HG02973 (cell line): Measurements from ENCODE around the gene SNX5.
"Not testable (repeated sequence)": the region's sequence is repeated elsewhere in the genome, so short reads cannot be mapped to it uniquely, and the experiment has no call there.

Source experiments
- ATAC-seq: cut with Tn5 transposase; IDR thresholded peaks from one replicate; pipeline ENCODE4 v1.9.1; 2021; ENCODE audit warnings: moderate library complexity; ENCODE audit not compliant: unreplicated experiment

SNX5 gene

GRCh38 chr20:17960927-17961586, 7.5 kb downstream of the SNX5 start:
- no peak for ATAC-seq

GRCh38 chr20:17960400-17960885, 8.2 kb downstream of the SNX5 start:
- ATAC-seq: not testable (repeated sequence)

GRCh38 chr20:17959257-17959627, 9.4 kb downstream of the SNX5 start:
- no peak for ATAC-seq

GRCh38 chr20:17958373-17959256, 10.0 kb downstream of the SNX5 start:
- no peak for ATAC-seq

- ATAC-seq: no peak
These were observed 10.9 kb downstream of the SNX5 start for GRCh38 chr20:17957505-17958363.

- no peak for ATAC-seq
These were observed 12.4 kb downstream of the SNX5 start for GRCh38 chr20:17956099-17956685.

- ATAC-seq: no peak
These were observed 13.3 kb downstream of the SNX5 start for GRCh38 chr20:17955302-17955701.

- ATAC-seq: no peak
These were observed 14.7 kb downstream of the SNX5 start for GRCh38 chr20:17953935-17954334.

GRCh38 chr20:17952692-17953684, 15.6 kb downstream of the SNX5 start:
- no peak for ATAC-seq

GRCh38 chr20:17951323-17951722, 17.3 kb downstream of the SNX5 start:
- ATAC-seq: no peak

GRCh38 chr20:17950670-17951069, 17.9 kb downstream of the SNX5 start:
- ATAC-seq: no peak

GRCh38 chr20:17949899-17950298, 18.7 kb downstream of the SNX5 start:
- ATAC-seq: no peak

- ATAC-seq: no peak
These were observed 20.2 kb downstream of the SNX5 start for GRCh38 chr20:17948442-17948841.

- no peak for ATAC-seq
These were observed 21.1 kb downstream of the SNX5 start for GRCh38 chr20:17947474-17947815.

GRCh38 chr20:17946572-17947473, 21.8 kb downstream of the SNX5 start:
- no peak for ATAC-seq

- no peak for ATAC-seq
These were observed 22.6 kb downstream of the SNX5 start for GRCh38 chr20:17946040-17946439.

GRCh38 chr20:17944854-17945474, 23.6 kb downstream of the SNX5 start:
- no peak for ATAC-seq

GRCh38 chr20:17943343-17943742, 25.3 kb downstream of the SNX5 start:
- ATAC-seq: peak; percentile 54
